ENCODE results near the gene CUL1.

- TF ChIP-seq, protein P1, sequence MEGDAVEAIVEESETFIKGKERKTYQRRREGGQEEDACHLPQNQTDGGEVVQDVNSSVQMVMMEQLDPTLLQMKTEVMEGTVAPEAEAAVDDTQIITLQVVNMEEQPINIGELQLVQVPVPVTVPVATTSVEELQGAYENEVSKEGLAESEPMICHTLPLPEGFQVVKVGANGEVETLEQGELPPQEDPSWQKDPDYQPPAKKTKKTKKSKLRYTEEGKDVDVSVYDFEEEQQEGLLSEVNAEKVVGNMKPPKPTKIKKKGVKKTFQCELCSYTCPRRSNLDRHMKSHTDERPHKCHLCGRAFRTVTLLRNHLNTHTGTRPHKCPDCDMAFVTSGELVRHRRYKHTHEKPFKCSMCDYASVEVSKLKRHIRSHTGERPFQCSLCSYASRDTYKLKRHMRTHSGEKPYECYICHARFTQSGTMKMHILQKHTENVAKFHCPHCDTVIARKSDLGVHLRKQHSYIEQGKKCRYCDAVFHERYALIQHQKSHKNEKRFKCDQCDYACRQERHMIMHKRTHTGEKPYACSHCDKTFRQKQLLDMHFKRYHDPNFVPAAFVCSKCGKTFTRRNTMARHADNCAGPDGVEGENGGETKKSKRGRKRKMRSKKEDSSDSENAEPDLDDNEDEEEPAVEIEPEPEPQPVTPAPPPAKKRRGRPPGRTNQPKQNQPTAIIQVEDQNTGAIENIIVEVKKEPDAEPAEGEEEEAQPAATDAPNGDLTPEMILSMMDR (IDR thresholded peaks at IDR 0.05), result no peak
- no peak for TF ChIP-seq POLR2A (IDR thresholded peaks at IDR 0.05)
These were observed 29.0 kb downstream of the CUL1 start for GRCh38 chr7:148727501-148728278.

Measured in uterus (tissue), 2 donors.